HepG2 (cell line): ENCODE data around the gene DENND5A. TPM values are rescaled to one million over a fixed set of nuclear protein-coding genes. Genes with fewer than 3 reads are reported as not detected.
A peak's percentile ranks its signal among the peaks of the same experiment; 100 is the strongest.

Source experiments
- ATAC-seq: fragments of 200-7000 bp; cut with Tn5 transposase; 3 replicates; pipeline ENCODE4 v1.9.1; 2020; ENCODE audit warnings: mild to moderate bottlenecking, moderate library complexity
- BruUV-seq: library from RNA; stranded (reverse); fragments of 400-500 nt; replicated peaks from 2 replicates; lab custom pipeline; 2021; lab: Mats Ljungman, UMichigan
- CTCF ChIA-PET: fragments of 300-600 bp; formaldehyde crosslinking; extraction: SDS; loops from one replicate; lab custom pipeline; 2021; ENCODE audit warnings: low total read pairs, inconsistent platforms, low intra/inter-chr PET ratio; lab: Yijun Ruan, JAX
- POLR2A ChIA-PET: fragments of 350-600 bp; sonication (Branson Sonifier 250); formaldehyde crosslinking; loops from one replicate; lab custom pipeline; 2020; ENCODE audit warnings: antibody characterized with exemption, inconsistent platforms; lab: Yijun Ruan, JAX
- DNase-seq: peaks from one replicate; pipeline ENCODE4 v3.0.0-alpha.2; 2015; ENCODE audit warnings: low spot score
- FAIRE-seq: peaks from 3 replicates; lab custom pipeline; 2011; peaks lifted over from hg19 to GRCh38; lab: Jason Lieb, UNC
- H2AFZ ChIP-seq: one replicate; pipeline ENCODE4 v1.6.1; 2011; ENCODE audit warnings: low read length, inconsistent platforms
- H3K27ac ChIP-seq: fragments of 300-600 bp; 3 replicates; pipeline ENCODE4 v1.8.0; 2011; ENCODE audit warnings: mixed run types, mild to moderate bottlenecking, mixed read lengths, low read length, inconsistent platforms; ENCODE audit not compliant: insufficient read depth; ENCODE audit errors: extremely low read length
- H3K27me3 ChIP-seq, 2 experiments: fragments of 200-600 bp in 1 of 2; 2 replicates in 1 of 2; 3 replicates in 1 of 2; pipeline versions ENCODE4 v1.6.0 to v1.8.0; 2011; ENCODE audit warnings: low read length in 2 of 2, mild to moderate bottlenecking in 2 of 2, moderate library complexity in 2 of 2, inconsistent platforms in 1 of 2; ENCODE audit not compliant: insufficient read depth in 2 of 2, control insufficient read depth in 1 of 2
- H3K36me3 ChIP-seq, 2 experiments: fragments of 200-600 bp in 1 of 2; replicated peaks in 1 of 2; 2 replicates in 1 of 2; 3 replicates in 1 of 2; pipeline versions ENCODE4 v1.5.1 to v1.8.0; 2011; ENCODE audit warnings: low read length in 2 of 2, inconsistent platforms in 1 of 2; ENCODE audit not compliant: insufficient read depth in 2 of 2, control insufficient read depth in 1 of 2
- H3K4me1 ChIP-seq: 2 replicates; pipeline ENCODE4 v1.5.1; 2012; ENCODE audit warnings: low read length, inconsistent platforms; ENCODE audit not compliant: insufficient read depth
- H3K4me2 ChIP-seq: 2 replicates; pipeline ENCODE4 v1.6.0; 2011; ENCODE audit warnings: low read depth, low read length, inconsistent platforms
- H3K4me3 ChIP-seq, 3 experiments: fragments of 200-600 bp in 1 of 3; sonication (generic), shearing (Covaris generic) in 1 of 3; replicated peaks in 1 of 3; 2 replicates each; pipeline ENCODE4 v1.5.1; 2011 to 2016; ENCODE audit warnings: low read length in 3 of 3, inconsistent platforms in 2 of 3, low read depth in 2 of 3, mild to moderate bottlenecking in 2 of 3, control low read depth in 1 of 3, mixed read lengths in 1 of 3; ENCODE audit not compliant: insufficient read depth in 1 of 3
- H3K79me2 ChIP-seq: one replicate; pipeline ENCODE4 v1.6.1; 2011; ENCODE audit warnings: low read length, inconsistent platforms; ENCODE audit not compliant: insufficient read depth
- H3K9ac ChIP-seq: 2 replicates; pipeline ENCODE4 v1.6.0; 2011; ENCODE audit warnings: mild to moderate bottlenecking, low read depth, low read length, inconsistent platforms; ENCODE audit not compliant: insufficient read depth
- H3K9me3 ChIP-seq: 2 replicates; pipeline ENCODE4 v1.5.1; 2012; ENCODE audit warnings: mild to moderate bottlenecking, low read length
- H4K20me1 ChIP-seq: 2 replicates; pipeline ENCODE4 v1.6.0; 2011; ENCODE audit warnings: inconsistent platforms, mild to moderate bottlenecking, low read length, moderate library complexity; ENCODE audit not compliant: insufficient read depth
- CREB1 ChIP-seq, 2 experiments: fragments of 450-650 bp in 1 of 2; IDR thresholded peaks; 2 replicates each; pipeline ENCODE4 v1.6.1; 2016 to 2017; ENCODE audit warnings: control low read depth in 1 of 2, mild to moderate bottlenecking in 1 of 2, missing compliant biosample characterization in 1 of 2, missing genetic modification characterization in 1 of 2
- GATA4 ChIP-seq: sonication (generic); IDR thresholded peaks from 2 replicates; pipeline ENCODE4 v1.6.1; 2016; ENCODE audit warnings: antibody characterized with exemption, low read depth, borderline replicate concordance
- HHEX ChIP-seq: IDR thresholded peaks from 2 replicates; pipeline ENCODE4 v1.6.1; 2016; ENCODE audit warnings: control low read depth
- KAT8 ChIP-seq: IDR thresholded peaks from 2 replicates; pipeline ENCODE4 v1.6.1; 2016; ENCODE audit warnings: missing genetic modification reagents, missing compliant biosample characterization
- KLF9 ChIP-seq: IDR thresholded peaks from 2 replicates; pipeline ENCODE4 v1.6.1; 2016; ENCODE audit warnings: low read depth
- MXD1 ChIP-seq: sonication (generic); formaldehyde crosslinking; IDR thresholded peaks from 2 replicates; pipeline ENCODE4 v1.4.0; 2020; ENCODE audit warnings: mild to moderate bottlenecking, missing genetic modification reagents
- NR2F2 ChIP-seq: IDR thresholded peaks from 2 replicates; pipeline ENCODE4 v1.6.1; 2012; ENCODE audit warnings: low read depth, inconsistent platforms, borderline replicate concordance
- RBAK ChIP-seq: sonication (generic); formaldehyde crosslinking; IDR thresholded peaks from 2 replicates; pipeline ENCODE4 v1.5.1; 2020; ENCODE audit warnings: mild to moderate bottlenecking, missing genetic modification reagents
- RNF2 ChIP-seq: fragments of 450-650 bp; conservative IDR thresholded peaks from 2 replicates; pipeline ENCODE4 v1.6.1; 2016; ENCODE audit warnings: low read depth
- SPEN ChIP-seq: sonication (generic); formaldehyde crosslinking; IDR thresholded peaks from 2 replicates; pipeline ENCODE4 v1.5.1; 2020; ENCODE audit warnings: low read depth, mild to moderate bottlenecking, missing genetic modification reagents
- TGIF2 ChIP-seq: IDR thresholded peaks from 2 replicates; pipeline ENCODE4 v1.6.1; 2016; ENCODE audit warnings: control low read depth, missing compliant biosample characterization
- XRCC5 ChIP-seq: fragments of 200-400 bp; formaldehyde crosslinking; optimal IDR thresholded peaks from 2 replicates; pipeline ENCODE3; 2017; ENCODE audit warnings: mild to moderate bottlenecking, low read length
- ZNF121 ChIP-seq: sonication (generic); formaldehyde crosslinking; IDR thresholded peaks from 2 replicates; pipeline ENCODE4 v1.5.0; 2020; ENCODE audit warnings: mild to moderate bottlenecking, missing genetic modification reagents
- ZNF33A ChIP-seq: sonication (generic); formaldehyde crosslinking; IDR thresholded peaks from 2 replicates; pipeline ENCODE4 v1.5.1; 2020; ENCODE audit warnings: missing genetic modification reagents, mild to moderate bottlenecking, moderate library complexity, borderline replicate concordance
- ZNF33B ChIP-seq: sonication (generic); formaldehyde crosslinking; IDR thresholded peaks from 2 replicates; pipeline ENCODE4 v1.5.1; 2020; ENCODE audit warnings: mild to moderate bottlenecking, missing genetic modification reagents
- ZNF616 ChIP-seq: sonication (generic); formaldehyde crosslinking; IDR thresholded peaks from 2 replicates; pipeline ENCODE4 v1.5.0; 2020; ENCODE audit warnings: low read depth, mild to moderate bottlenecking, missing genetic modification reagents
- ZNF784 ChIP-seq: sonication (generic); formaldehyde crosslinking; IDR thresholded peaks from 2 replicates; pipeline ENCODE4 v1.5.1; 2020; ENCODE audit warnings: missing genetic modification reagents, mild to moderate bottlenecking, borderline replicate concordance
- ZNF792 ChIP-seq: IDR thresholded peaks from 2 replicates; pipeline ENCODE4 v1.6.1; 2016
- ZZZ3 ChIP-seq: sonication (generic); formaldehyde crosslinking; IDR thresholded peaks from 2 replicates; pipeline ENCODE4 v1.4.0; 2020; ENCODE audit warnings: missing genetic modification reagents, mild to moderate bottlenecking, borderline replicate concordance
- WGBS: methylation state at CpG from one replicate; pipeline ENCODE4 v1.1.6; 2017; ENCODE audit warnings: low lambda C conversion rate; 5-methylcytosine and 5-hydroxymethylcytosine counted together
- in situ Hi-C: cut with HindIII; loops from 2 replicates; pipeline ENCODE4 v1.10.0; 2017; ENCODE audit warnings: low pct_unique_long_range_greater_than_20kb; ENCODE audit not compliant: extremely low pct_ligation_motif_present
- intact Hi-C: fragments of 100-400 bp; cut with micrococcal nuclease; formaldehyde crosslinking; loops from one replicate; pipeline ENCODE4 v1.10.0; 2022; ENCODE audit not compliant: unreplicated experiment
- polyA plus RNA-seq, 8 experiments: library from polyadenylated mRNA; depleted of rRNA in 3 of 8; stranded (reverse) in 7 of 8; unstranded in 1 of 8; fragments of >200 nt; fragmentation: Illumina TruSeq in 4 of 8; extraction: Trizol in 4 of 8; gene quantifications; 2 replicates each; pipeline versions ENCODE4 v1.2.1 to v1.2.3, GENCODE V29; 2011 to 2016; ENCODE audit warnings: low read depth in 4 of 8, missing spikeins in 1 of 8, mixed read lengths in 1 of 8; ENCODE audit not compliant: insufficient read depth in 1 of 8
- total RNA-seq, 5 experiments: library from RNA; depleted of rRNA; stranded (reverse); fragments of >200 nt; fragmentation: Illumina TruSeq; extraction: Trizol; gene quantifications; 2 replicates each; pipeline ENCODE4 v1.2.3, GENCODE V29; 2016; ENCODE audit warnings: low read depth in 1 of 5

DENND5A gene
- total and polyA plus RNA-seq, 2 of the 13 experiments (the other 11 are each of a cell fraction or from before 2014, with no cell fraction given) = 63.3 to 145 TPM

GRCh38 chr11:9225748-9226298 lies 39.3 kb downstream of the DENND5A start:
- H3K9ac ChIP-seq = no peak overlapping the region
- in situ Hi-C loops = no loop called here
- FAIRE-seq (no peak), ATAC-seq (no peak), DNase-seq (no peak)
- no peaks in the 10 kb centered on the region for H3K27me3 ChIP-seq
- CTCF ChIA-PET = no interaction called here
- H2AFZ ChIP-seq = no peak overlapping the region
- no peak overlapping the region for H3K27ac ChIP-seq
- H3K36me3 ChIP-seq = no peaks in the 10 kb centered on the region; a peak in 1 of 5 replicates
- TF ChIP-seq CREB1 (IDR thresholded peaks at IDR 0.05) (peak; percentile 55; the same call in 1 of the 2 replicates), CREB1 (CRISPR knock-in tag; IDR thresholded peaks at IDR 0.05) (no peak), RNF2 (no peak), ZNF616 (CRISPR knock-in tag) (no peak), ZNF121 (CRISPR knock-in tag) (peak; percentile 84), RBAK (CRISPR knock-in tag) (no peak), ZNF784 (CRISPR knock-in tag) (no peak), ZNF792 (CRISPR knock-in tag) (no peak), ZZZ3 (CRISPR knock-in tag) (no peak)
- H3K4me3 ChIP-seq = no peak overlapping the region
- peaks cover 38% of the 10 kb centered on the region for H4K20me1 ChIP-seq
- no TSS peak for BruUV-seq
- H3K4me2 ChIP-seq = no peak overlapping the region
- peaks cover 19% of the 10 kb centered on the region for H3K4me1 ChIP-seq
- H3K79me2 ChIP-seq = peaks cover 81% of the 10 kb centered on the region
- intact Hi-C loops = no loop called here
- POLR2A ChIA-PET = no interaction called here
- WGBS = 93% methylated on average over 1 of the region's 1 CpG
- H3K9me3 ChIP-seq = no peaks in the 10 kb centered on the region

- Histone ChIP-seq H3K79me2 (peaks cover 76% of the 10 kb centered on the region), H3K4me2 (no peak overlapping the region), H2AFZ (no peak overlapping the region), H4K20me1 (peaks cover 32% of the 10 kb centered on the region), H3K9ac (no peak overlapping the region), H3K4me1 (no peaks in the 10 kb centered on the region), H3K9me3 (no peaks in the 10 kb centered on the region), H3K36me3 (no peaks in the 10 kb centered on the region), H3K27me3 (no peaks in the 10 kb centered on the region), H3K27ac (no peak overlapping the region), H3K4me3 (no peak overlapping the region)
- ChIA-PET CTCF (no interaction called here), POLR2A (no interaction called here)
- ATAC-seq (no peak), DNase-seq (no peak), FAIRE-seq (no peak)
- no TSS peak for BruUV-seq
- WGBS = 82% methylated on average over 3 of the region's 3 CpGs
- in situ Hi-C loops (no loop called here), intact Hi-C loops (no loop called here)
- TF ChIP-seq ZNF33B (CRISPR knock-in tag) = no peak
- TF ChIP-seq MXD1 (CRISPR knock-in tag) = no peak
- no peak for TF ChIP-seq NR2F2
- TF ChIP-seq ZNF33A (CRISPR knock-in tag) = no peak
- TF ChIP-seq SPEN = no peak
- TF ChIP-seq XRCC5 = no peak
- no peak for TF ChIP-seq KAT8 (CRISPR knock-in tag)
- TF ChIP-seq GATA4 = no peak
- TF ChIP-seq HHEX (CRISPR knock-in tag) = no peak
- TF ChIP-seq TGIF2 (CRISPR knock-in tag) = no peak
- TF ChIP-seq KLF9 (CRISPR knock-in tag) = no peak
Observed at GRCh38 chr11:9222654-9223053, 42.5 kb downstream of the DENND5A start.
